Measurements from ENCODE around the gene CKS1B. TPM values are rescaled to one million over a fixed set of nuclear protein-coding genes. Genes with fewer than 3 reads are reported as not detected.

The CKS1B gene
- total RNA-seq, 1 experiment from 2014 or later = 258 TPM

DNA sequence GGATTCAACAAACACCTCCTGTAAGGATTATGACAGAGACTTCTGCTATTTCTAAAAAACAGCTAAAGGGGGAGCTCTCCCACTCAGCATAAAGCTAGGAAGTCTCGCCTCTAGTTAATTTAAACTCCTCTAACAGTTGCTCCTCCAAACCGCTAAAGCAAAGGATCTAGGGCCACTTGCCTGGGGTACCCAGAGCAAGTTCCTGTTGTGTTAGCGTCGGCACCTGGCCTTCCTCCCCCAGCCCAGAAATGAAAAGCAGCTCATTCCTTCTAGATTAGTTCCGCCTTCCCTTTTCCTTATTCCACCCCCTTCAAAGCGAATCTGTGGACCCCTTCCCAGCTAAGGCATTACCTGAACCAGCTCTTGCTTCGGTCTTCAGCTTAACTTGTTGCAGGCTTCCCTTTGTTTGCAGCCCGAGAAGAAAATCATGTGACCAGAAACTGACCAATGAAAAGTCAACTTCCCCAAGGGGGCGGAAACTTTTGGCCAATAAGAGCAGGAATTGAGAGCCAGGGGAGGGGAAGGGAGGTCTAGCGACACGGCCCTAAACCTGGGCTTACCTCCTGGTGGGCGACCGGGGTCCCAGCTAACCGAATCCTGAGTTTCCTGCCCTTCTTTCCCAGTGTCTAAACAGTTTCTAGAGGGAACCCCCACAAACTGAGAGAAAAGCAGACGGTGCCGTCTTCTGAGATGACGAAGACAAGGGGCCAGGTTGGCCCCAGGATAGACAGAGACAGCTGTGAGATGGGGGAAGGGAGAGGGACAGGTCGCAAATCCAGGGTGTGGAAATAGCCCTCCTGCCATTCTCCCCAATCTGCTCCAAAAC lies 18.6 kb upstream of the CKS1B start, which contains the start of gene PBXIP1 (continued):
- TF ChIP-seq, protein P1, sequence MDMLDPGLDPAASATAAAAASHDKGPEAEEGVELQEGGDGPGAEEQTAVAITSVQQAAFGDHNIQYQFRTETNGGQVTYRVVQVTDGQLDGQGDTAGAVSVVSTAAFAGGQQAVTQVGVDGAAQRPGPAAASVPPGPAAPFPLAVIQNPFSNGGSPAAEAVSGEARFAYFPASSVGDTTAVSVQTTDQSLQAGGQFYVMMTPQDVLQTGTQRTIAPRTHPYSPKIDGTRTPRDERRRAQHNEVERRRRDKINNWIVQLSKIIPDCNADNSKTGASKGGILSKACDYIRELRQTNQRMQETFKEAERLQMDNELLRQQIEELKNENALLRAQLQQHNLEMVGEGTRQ (CRISPR knock-in tag; IDR thresholded peaks at IDR 0.05) = peak; percentile 91
- TF ChIP-seq, protein P2, sequence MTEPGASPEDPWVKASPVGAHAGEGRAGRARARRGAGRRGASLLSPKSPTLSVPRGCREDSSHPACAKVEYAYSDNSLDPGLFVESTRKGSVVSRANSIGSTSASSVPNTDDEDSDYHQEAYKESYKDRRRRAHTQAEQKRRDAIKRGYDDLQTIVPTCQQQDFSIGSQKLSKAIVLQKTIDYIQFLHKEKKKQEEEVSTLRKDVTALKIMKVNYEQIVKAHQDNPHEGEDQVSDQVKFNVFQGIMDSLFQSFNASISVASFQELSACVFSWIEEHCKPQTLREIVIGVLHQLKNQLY (CRISPR knock-in tag; IDR thresholded peaks at IDR 0.05) = no peak
- TF ChIP-seq RORB (CRISPR knock-in tag; IDR thresholded peaks at IDR 0.05) (no peak), ZNF219 (CRISPR knock-in tag; IDR thresholded peaks at IDR 0.05; ENCODE audit: borderline replicate concordance) (no peak), SP1 (CRISPR knock-in tag; conservative IDR thresholded peaks at IDR 0.05) (no peak; the same call in 1 of the 2 replicates), MYBL2 (CRISPR knock-in tag; IDR thresholded peaks at IDR 0.05) (no peak), ZNF671 (CRISPR knock-in tag; IDR thresholded peaks at IDR 0.05) (no peak), ZNF423 (CRISPR knock-in tag; IDR thresholded peaks at IDR 0.05) (no peak), CREB1 (CRISPR knock-in tag; IDR thresholded peaks at IDR 0.05) (no peak), NR3C1 (CRISPR knock-in tag; conservative IDR thresholded peaks at IDR 0.05; ENCODE audit: low read depth) (no peak), MXD4 (CRISPR knock-in tag; IDR thresholded peaks at IDR 0.05; ENCODE audit: borderline replicate concordance) (no peak), NFATC4 (CRISPR knock-in tag; IDR thresholded peaks at IDR 0.05) (no peak), HMGA2 (CRISPR knock-in tag; IDR thresholded peaks at IDR 0.05) (no peak), FOXK1 (CRISPR knock-in tag; IDR thresholded peaks at IDR 0.05) (0 out of 2 replicates have a peak, but pooled peaks have one; percentile 40), RELA (CRISPR knock-in tag; IDR thresholded peaks at IDR 0.05; ENCODE audit: borderline replicate concordance) (no peak), ETV6 (CRISPR knock-in tag; IDR thresholded peaks at IDR 0.05) (no peak), NFYB (CRISPR knock-in tag; conservative IDR thresholded peaks at IDR 0.05; ENCODE audit: low read depth) (peak; percentile 58; the same call in 1 of the 2 replicates)
- TF ChIP-seq, protein P3, sequence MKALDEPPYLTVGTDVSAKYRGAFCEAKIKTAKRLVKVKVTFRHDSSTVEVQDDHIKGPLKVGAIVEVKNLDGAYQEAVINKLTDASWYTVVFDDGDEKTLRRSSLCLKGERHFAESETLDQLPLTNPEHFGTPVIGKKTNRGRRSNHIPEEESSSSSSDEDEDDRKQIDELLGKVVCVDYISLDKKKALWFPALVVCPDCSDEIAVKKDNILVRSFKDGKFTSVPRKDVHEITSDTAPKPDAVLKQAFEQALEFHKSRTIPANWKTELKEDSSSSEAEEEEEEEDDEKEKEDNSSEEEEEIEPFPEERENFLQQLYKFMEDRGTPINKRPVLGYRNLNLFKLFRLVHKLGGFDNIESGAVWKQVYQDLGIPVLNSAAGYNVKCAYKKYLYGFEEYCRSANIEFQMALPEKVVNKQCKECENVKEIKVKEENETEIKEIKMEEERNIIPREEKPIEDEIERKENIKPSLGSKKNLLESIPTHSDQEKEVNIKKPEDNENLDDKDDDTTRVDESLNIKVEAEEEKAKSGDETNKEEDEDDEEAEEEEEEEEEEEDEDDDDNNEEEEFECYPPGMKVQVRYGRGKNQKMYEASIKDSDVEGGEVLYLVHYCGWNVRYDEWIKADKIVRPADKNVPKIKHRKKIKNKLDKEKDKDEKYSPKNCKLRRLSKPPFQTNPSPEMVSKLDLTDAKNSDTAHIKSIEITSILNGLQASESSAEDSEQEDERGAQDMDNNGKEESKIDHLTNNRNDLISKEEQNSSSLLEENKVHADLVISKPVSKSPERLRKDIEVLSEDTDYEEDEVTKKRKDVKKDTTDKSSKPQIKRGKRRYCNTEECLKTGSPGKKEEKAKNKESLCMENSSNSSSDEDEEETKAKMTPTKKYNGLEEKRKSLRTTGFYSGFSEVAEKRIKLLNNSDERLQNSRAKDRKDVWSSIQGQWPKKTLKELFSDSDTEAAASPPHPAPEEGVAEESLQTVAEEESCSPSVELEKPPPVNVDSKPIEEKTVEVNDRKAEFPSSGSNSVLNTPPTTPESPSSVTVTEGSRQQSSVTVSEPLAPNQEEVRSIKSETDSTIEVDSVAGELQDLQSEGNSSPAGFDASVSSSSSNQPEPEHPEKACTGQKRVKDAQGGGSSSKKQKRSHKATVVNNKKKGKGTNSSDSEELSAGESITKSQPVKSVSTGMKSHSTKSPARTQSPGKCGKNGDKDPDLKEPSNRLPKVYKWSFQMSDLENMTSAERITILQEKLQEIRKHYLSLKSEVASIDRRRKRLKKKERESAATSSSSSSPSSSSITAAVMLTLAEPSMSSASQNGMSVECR (CRISPR knock-in tag; IDR thresholded peaks at IDR 0.05; ENCODE audit: borderline replicate concordance) = no peak
- TF ChIP-seq, protein P4, sequence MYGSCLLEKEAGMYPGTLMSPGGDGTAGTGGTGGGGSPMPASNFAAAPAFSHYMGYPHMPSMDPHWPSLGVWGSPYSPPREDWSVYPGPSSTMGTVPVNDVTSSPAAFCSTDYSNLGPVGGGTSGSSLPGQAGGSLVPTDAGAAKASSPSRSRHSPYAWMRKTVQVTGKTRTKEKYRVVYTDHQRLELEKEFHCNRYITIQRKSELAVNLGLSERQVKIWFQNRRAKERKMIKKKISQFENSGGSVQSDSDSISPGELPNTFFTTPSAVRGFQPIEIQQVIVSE (CRISPR knock-in tag; IDR thresholded peaks at IDR 0.05; ENCODE audit: borderline replicate concordance) = no peak
- TF ChIP-seq, protein P5, sequence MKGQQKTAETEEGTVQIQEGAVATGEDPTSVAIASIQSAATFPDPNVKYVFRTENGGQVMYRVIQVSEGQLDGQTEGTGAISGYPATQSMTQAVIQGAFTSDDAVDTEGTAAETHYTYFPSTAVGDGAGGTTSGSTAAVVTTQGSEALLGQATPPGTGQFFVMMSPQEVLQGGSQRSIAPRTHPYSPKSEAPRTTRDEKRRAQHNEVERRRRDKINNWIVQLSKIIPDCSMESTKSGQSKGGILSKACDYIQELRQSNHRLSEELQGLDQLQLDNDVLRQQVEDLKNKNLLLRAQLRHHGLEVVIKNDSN (CRISPR knock-in tag; IDR thresholded peaks at IDR 0.05) = peak; percentile 86
- TF ChIP-seq, protein P6, sequence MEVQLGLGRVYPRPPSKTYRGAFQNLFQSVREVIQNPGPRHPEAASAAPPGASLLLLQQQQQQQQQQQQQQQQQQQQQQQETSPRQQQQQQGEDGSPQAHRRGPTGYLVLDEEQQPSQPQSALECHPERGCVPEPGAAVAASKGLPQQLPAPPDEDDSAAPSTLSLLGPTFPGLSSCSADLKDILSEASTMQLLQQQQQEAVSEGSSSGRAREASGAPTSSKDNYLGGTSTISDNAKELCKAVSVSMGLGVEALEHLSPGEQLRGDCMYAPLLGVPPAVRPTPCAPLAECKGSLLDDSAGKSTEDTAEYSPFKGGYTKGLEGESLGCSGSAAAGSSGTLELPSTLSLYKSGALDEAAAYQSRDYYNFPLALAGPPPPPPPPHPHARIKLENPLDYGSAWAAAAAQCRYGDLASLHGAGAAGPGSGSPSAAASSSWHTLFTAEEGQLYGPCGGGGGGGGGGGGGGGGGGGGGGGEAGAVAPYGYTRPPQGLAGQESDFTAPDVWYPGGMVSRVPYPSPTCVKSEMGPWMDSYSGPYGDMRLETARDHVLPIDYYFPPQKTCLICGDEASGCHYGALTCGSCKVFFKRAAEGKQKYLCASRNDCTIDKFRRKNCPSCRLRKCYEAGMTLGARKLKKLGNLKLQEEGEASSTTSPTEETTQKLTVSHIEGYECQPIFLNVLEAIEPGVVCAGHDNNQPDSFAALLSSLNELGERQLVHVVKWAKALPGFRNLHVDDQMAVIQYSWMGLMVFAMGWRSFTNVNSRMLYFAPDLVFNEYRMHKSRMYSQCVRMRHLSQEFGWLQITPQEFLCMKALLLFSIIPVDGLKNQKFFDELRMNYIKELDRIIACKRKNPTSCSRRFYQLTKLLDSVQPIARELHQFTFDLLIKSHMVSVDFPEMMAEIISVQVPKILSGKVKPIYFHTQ (CRISPR knock-in tag; IDR thresholded peaks at IDR 0.05) = 0 out of 2 replicates have a peak, but pooled peaks have one; percentile 21
- TF ChIP-seq, protein P7, sequence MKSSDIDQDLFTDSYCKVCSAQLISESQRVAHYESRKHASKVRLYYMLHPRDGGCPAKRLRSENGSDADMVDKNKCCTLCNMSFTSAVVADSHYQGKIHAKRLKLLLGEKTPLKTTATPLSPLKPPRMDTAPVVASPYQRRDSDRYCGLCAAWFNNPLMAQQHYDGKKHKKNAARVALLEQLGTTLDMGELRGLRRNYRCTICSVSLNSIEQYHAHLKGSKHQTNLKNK (CRISPR knock-in tag; IDR thresholded peaks at IDR 0.05) = peak; percentile 52; the same call in 1 of the 2 replicates
- TF ChIP-seq, protein P8, sequence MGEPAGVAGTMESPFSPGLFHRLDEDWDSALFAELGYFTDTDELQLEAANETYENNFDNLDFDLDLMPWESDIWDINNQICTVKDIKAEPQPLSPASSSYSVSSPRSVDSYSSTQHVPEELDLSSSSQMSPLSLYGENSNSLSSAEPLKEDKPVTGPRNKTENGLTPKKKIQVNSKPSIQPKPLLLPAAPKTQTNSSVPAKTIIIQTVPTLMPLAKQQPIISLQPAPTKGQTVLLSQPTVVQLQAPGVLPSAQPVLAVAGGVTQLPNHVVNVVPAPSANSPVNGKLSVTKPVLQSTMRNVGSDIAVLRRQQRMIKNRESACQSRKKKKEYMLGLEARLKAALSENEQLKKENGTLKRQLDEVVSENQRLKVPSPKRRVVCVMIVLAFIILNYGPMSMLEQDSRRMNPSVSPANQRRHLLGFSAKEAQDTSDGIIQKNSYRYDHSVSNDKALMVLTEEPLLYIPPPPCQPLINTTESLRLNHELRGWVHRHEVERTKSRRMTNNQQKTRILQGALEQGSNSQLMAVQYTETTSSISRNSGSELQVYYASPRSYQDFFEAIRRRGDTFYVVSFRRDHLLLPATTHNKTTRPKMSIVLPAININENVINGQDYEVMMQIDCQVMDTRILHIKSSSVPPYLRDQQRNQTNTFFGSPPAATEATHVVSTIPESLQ (CRISPR knock-in tag; IDR thresholded peaks at IDR 0.05) = no peak
- TF ChIP-seq, protein P9, sequence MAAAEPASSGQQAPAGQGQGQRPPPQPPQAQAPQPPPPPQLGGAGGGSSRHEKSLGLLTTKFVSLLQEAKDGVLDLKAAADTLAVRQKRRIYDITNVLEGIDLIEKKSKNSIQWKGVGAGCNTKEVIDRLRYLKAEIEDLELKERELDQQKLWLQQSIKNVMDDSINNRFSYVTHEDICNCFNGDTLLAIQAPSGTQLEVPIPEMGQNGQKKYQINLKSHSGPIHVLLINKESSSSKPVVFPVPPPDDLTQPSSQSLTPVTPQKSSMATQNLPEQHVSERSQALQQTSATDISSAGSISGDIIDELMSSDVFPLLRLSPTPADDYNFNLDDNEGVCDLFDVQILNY (CRISPR knock-in tag; IDR thresholded peaks at IDR 0.05) = no peak
